BJ (cell line): ENCODE data around the gene LOXHD1. TPM values are rescaled to one million over a fixed set of nuclear protein-coding genes. Genes with fewer than 3 reads are reported as not detected.

ENCODE experiments used
- CTCF ChIA-PET: fragments of 350-600 bp; formaldehyde crosslinking; extraction: SDS; loops from one replicate; lab custom pipeline; 2021; ENCODE audit warnings: antibody characterized with exemption, inconsistent platforms; lab: Yijun Ruan, JAX
- POLR2A ChIA-PET: fragments of 300-600 bp; sonication (Branson Sonifier 250); formaldehyde crosslinking; extraction: SDS; loops from one replicate; lab custom pipeline; 2021; ENCODE audit warnings: antibody characterized with exemption; lab: Charles Lee
- DNase-seq: peaks from one replicate; pipeline ENCODE4 v3.0.0-alpha.2; 2011; ENCODE audit warnings: low read depth
- H3K27me3 ChIP-seq: 2 replicates; pipeline ENCODE4 v1.6.0; 2011; ENCODE audit warnings: low read length; ENCODE audit not compliant: control insufficient read depth, insufficient read depth
- H3K36me3 ChIP-seq: 2 replicates; pipeline ENCODE4 v1.5.1; 2011; ENCODE audit warnings: low read length; ENCODE audit not compliant: control insufficient read depth, insufficient read depth
- H3K4me3 ChIP-seq: 2 replicates; pipeline ENCODE4 v1.5.1; 2011; ENCODE audit warnings: low read depth, mild to moderate bottlenecking, control low read depth, low read length
- polyA plus RNA-seq: library from polyadenylated mRNA; depleted of rRNA; stranded (reverse); fragments of >200 nt; gene quantifications from 2 replicates; pipeline ENCODE4 v1.2.3, GENCODE V29; 2011
- TF ChIP-seq, protein P1 (sequence below): IDR thresholded peaks from 2 replicates; pipeline ENCODE4 v1.5.1; 2011; ENCODE audit warnings: low read depth, mild to moderate bottlenecking, control low read depth, inconsistent platforms, low read length, moderate library complexity; ENCODE audit not compliant: insufficient read depth

Gene LOXHD1
- polyA plus RNA-seq, 1 experiment, result not detected

DNA sequence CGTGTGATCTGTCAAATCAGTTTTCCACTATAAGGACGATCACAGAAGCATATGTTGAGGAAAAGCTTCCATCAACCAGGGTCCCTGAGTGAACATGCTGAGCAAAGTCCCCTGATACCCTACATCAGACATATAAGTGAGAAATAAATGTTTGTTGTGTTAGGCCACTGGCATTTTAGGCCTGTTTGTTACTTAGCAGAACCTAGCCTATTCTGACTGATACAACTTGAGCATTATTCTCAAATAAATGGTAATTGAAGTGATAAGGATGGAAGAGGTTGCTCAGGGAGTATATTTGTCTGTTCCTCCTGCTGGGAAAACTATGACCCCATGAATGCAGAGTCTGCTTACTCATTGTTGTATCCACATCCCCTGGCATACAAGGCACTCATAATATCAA, 106.4 kb downstream of the LOXHD1 start:
- POLR2A ChIA-PET, result no interaction called here
- no peak overlapping the region for H3K4me3 ChIP-seq
- TF ChIP-seq, protein P1, sequence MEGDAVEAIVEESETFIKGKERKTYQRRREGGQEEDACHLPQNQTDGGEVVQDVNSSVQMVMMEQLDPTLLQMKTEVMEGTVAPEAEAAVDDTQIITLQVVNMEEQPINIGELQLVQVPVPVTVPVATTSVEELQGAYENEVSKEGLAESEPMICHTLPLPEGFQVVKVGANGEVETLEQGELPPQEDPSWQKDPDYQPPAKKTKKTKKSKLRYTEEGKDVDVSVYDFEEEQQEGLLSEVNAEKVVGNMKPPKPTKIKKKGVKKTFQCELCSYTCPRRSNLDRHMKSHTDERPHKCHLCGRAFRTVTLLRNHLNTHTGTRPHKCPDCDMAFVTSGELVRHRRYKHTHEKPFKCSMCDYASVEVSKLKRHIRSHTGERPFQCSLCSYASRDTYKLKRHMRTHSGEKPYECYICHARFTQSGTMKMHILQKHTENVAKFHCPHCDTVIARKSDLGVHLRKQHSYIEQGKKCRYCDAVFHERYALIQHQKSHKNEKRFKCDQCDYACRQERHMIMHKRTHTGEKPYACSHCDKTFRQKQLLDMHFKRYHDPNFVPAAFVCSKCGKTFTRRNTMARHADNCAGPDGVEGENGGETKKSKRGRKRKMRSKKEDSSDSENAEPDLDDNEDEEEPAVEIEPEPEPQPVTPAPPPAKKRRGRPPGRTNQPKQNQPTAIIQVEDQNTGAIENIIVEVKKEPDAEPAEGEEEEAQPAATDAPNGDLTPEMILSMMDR, result no peak
- no peak for DNase-seq
- H3K36me3 ChIP-seq, result no peaks in the 10 kb centered on the region
- CTCF ChIA-PET, result interaction anchor here (1.7 kb wide), 1 partner anchor 377 kb away, joined by 4 read pairs; a partner anchor contains a TSS
- H3K27me3 ChIP-seq, result no peaks in the 10 kb centered on the region

DNA sequence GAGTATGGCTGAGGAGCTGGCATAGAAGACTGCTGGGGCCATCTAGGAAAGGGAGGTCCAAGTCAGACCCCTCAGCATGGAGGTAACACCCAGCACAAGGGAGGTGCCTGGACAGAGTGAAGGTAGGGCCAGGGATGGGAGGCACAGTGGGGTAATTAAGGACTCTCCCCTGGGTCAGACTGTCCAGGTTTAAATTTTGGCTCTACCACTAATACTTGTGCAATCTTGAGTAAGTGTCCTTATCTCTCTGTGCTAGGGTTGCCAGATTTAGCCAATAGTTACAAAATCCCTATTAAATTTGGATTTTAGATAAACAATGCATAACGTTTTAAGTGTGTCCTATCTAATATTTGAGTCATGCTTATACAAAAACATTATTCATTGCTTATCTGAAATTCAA, 109.5 kb downstream of the LOXHD1 start:
- CTCF ChIA-PET, result no interaction called here
- Histone ChIP-seq H3K27me3 (no peaks in the 10 kb centered on the region), H3K36me3 (no peaks in the 10 kb centered on the region), H3K4me3 (no peak overlapping the region)
- DNase-seq, result no peak
- POLR2A ChIA-PET, result no interaction called here
- TF ChIP-seq, protein P1, result no peak

DNA sequence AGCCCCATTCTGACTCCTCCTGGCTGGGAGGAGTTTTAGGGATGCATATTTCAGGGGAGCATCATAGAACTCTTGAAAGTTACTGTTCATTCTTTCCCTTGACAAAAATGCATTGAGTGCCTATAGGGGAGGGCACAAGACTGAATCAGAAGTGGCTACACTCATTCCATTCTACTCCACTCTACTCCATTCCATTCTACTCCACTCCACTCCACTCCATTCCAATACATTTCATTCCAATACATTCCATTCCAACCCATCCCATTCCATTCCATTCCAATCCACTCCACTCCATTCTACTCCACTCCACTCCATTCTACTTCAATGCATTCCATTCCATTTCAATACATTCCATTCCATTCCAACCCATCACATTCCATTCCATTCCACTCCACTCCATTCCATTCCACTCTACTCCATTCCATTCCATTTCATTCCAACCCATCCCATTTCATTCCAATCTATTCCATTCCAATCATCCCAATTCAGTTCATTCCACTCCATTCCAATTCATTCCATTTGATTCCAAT, 110.8 kb downstream of the LOXHD1 start:
- no peaks in the 10 kb centered on the region for H3K27me3 ChIP-seq
- no peak overlapping the region for H3K4me3 ChIP-seq
- ChIA-PET POLR2A (no interaction called here), CTCF (no interaction called here)
- TF ChIP-seq, protein P1, result no peak
- no peaks in the 10 kb centered on the region for H3K36me3 ChIP-seq
- no peak for DNase-seq

DNA sequence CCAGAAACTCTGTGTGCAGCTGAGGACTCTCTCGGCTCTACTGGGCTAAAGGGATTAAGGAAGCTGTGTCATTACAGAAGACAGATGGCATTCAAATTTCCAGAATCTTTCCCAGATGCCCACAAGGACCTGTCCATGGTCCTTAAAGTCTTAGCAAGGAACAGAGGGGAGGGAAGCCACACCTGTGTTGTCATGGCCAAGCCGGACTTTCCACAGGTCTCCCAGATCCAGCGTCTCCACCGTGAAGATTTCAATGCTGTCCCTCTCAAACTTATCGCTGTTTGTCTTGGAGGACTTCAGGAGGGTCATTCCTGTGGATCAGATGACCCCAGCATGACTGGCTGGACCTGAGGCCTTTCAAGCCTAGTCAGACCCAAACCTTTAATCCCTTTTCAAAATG, 114.5 kb downstream of the LOXHD1 start:
- H3K27me3 ChIP-seq, result no peaks in the 10 kb centered on the region
- no peak for DNase-seq
- TF ChIP-seq, protein P1, result no peak
- no peak overlapping the region for H3K4me3 ChIP-seq
- ChIA-PET POLR2A (no interaction called here), CTCF (no interaction called here)
- H3K36me3 ChIP-seq, result no peaks in the 10 kb centered on the region

DNA sequence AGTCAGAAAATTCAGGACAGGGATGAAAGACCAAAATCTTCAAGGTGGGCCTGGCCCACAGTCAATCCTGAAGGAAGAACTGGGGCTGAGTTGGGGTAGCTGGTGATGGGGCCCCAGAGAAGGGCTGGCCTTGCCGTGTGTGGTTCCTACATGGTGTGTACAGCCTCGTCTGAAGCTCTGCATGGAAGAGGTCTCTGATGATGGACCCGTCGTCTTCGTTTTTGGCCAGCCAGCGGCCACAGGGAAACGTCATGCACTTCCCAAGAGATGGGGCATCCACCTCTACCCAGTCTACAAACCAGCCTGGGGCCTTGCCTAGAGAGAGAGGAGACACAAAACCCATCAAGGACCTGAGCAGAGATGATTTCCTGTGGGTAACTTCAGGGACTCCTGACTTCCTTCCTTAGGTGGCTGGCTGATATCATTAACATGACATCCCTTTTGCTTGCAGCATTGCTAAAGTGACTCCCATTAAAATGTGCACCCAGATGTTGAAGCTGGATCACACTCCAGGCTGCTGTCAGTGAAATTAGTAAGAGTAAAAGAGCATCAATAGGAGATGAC, 115.3 kb downstream of the LOXHD1 start:
- ChIA-PET POLR2A (no interaction called here), CTCF (no interaction called here)
- TF ChIP-seq, protein P1, result no peak
- no peaks in the 10 kb centered on the region for H3K27me3 ChIP-seq
- DNase-seq, result no peak
- no peak overlapping the region for H3K4me3 ChIP-seq
- no peaks in the 10 kb centered on the region for H3K36me3 ChIP-seq
